Endodermal cell (in vitro differentiated cells): ENCODE data around the gene ZSWIM6. TPM values are rescaled to one million over a fixed set of nuclear protein-coding genes. Genes with fewer than 3 reads are reported as not detected.
"Not testable (repeated sequence)": the region's sequence is repeated elsewhere in the genome, so short reads cannot be mapped to it uniquely, and the experiment has no call there.

Experiments
- DNase-seq: peaks from one replicate; pipeline ENCODE4 v3.0.0-alpha.2; 2017
- H3K27ac ChIP-seq: 2 replicates; pipeline ENCODE4 v1.5.1; 2013; ENCODE audit warnings: mild to moderate bottlenecking, low read depth, low read length, moderate library complexity
- H3K27me3 ChIP-seq: 2 replicates; pipeline ENCODE4 v1.6.1; 2013; ENCODE audit warnings: mild to moderate bottlenecking, low read length, moderate library complexity; ENCODE audit not compliant: insufficient read depth, control insufficient read depth, poor library complexity, severe bottlenecking
- H3K36me3 ChIP-seq: 2 replicates; pipeline ENCODE4 v1.7.0; 2013; ENCODE audit warnings: mild to moderate bottlenecking, low read length, moderate library complexity; ENCODE audit not compliant: control insufficient read depth, insufficient read depth
- H3K4me1 ChIP-seq: one replicate; pipeline ENCODE4 v1.7.0; 2013; ENCODE audit warnings: low read length; ENCODE audit not compliant: control insufficient read depth, insufficient read depth
- H3K4me3 ChIP-seq: 2 replicates; pipeline ENCODE4 v1.5.1; 2013; ENCODE audit warnings: mild to moderate bottlenecking, low read length, moderate library complexity
- H3K9ac ChIP-seq: 2 replicates; pipeline ENCODE4 v1.6.1; 2013; ENCODE audit warnings: mild to moderate bottlenecking, low read length, moderate library complexity; ENCODE audit not compliant: poor library complexity, severe bottlenecking; ENCODE audit errors: extremely low read depth
- H3K9me3 ChIP-seq: 2 replicates; pipeline ENCODE4 v1.6.1; 2013; ENCODE audit warnings: mild to moderate bottlenecking, low read length, moderate library complexity; ENCODE audit not compliant: control insufficient read depth
- H3K27ac Mint-ChIP-seq: 2 replicates; pipeline ENCODE4 v1.8.0; 2020; ENCODE audit warnings: mixed read lengths
- H3K27me3 Mint-ChIP-seq: 2 replicates; pipeline ENCODE4 v1.8.0; 2021; ENCODE audit warnings: mild to moderate bottlenecking, mixed read lengths; ENCODE audit not compliant: insufficient read depth
- H3K36me3 Mint-ChIP-seq: 2 replicates; pipeline ENCODE4 v1.8.0; 2020; ENCODE audit warnings: low read depth, mixed read lengths
- H3K4me1 Mint-ChIP-seq: 2 replicates; pipeline ENCODE4 v1.8.0; 2020; ENCODE audit warnings: mixed read lengths
- H3K4me3 Mint-ChIP-seq: 2 replicates; pipeline ENCODE4 v1.8.0; 2020; ENCODE audit warnings: mild to moderate bottlenecking, moderate library complexity, mixed read lengths
- H3K9me3 Mint-ChIP-seq: 2 replicates; pipeline ENCODE4 v1.8.0; 2020; ENCODE audit warnings: mild to moderate bottlenecking, mixed read lengths
- WGBS, 2 experiments: methylation state at CpG; one replicate each; pipeline versions ENCODE4 v1.1.5 to v1.1.7; 2013; ENCODE audit warnings: missing lambda C conversion rate in 2 of 2, mixed read lengths in 1 of 2; ENCODE audit not compliant: insufficient coverage in 1 of 2, insufficient read length in 1 of 2; 5-methylcytosine and 5-hydroxymethylcytosine counted together
- total RNA-seq, 2 donors: library from RNA; stranded (reverse); fragmentation: NEBNext Ultra II Directional in 1 of 2; extraction: Animal tissue kit (Norgen Biotek cat#: 25700) in 1 of 2; gene quantifications; 2 replicates in 1 of 2; 3 replicates in 1 of 2; pipeline ENCODE4 v1.2.1, GENCODE V29; 2021
- TF ChIP-seq, protein P1 (sequence below): fragments of 200-600 bp; sonication (generic); conservative IDR thresholded peaks from 2 replicates; pipeline ENCODE4 v1.5.0; 2021; ENCODE audit warnings: antibody characterized with exemption, mild to moderate bottlenecking

The ZSWIM6 gene
- total RNA-seq, 2 donors from 2014 or later: 18.1 to 18.8 TPM

DNA sequence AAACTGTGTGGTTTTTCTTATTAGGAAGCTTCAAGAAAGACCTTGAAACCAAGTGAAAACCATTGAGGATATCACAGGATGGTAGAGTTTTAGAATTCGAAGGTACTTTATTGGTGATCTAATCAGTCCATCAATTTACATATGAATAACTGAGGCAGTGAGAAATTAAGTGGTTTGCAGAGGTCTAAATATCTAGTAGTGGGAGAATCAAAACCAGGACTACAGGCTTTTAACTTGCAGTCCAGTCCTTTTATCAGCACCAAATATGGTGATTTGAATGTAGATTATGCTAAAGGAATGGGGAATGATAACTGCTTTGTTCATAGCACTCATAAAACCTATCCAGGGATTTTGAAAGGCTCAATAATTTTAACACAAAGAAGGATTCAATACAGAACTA lies 85.8 kb downstream of the ZSWIM6 start:
- H3K4me3 Mint-ChIP-seq: no peak overlapping the region
- peaks cover 29% of the 10 kb centered on the region for H3K4me1 Mint-ChIP-seq
- H3K9me3 ChIP-seq: peaks cover 6% of the 10 kb centered on the region
- WGBS, 2 experiments: 80 to 100% methylated on average over 1 of the region's 1 CpG
- H3K9me3 Mint-ChIP-seq: peaks cover 7% of the 10 kb centered on the region
- no peak overlapping the region for H3K9ac ChIP-seq
- no peak overlapping the region for H3K27ac Mint-ChIP-seq
- peaks cover 6% of the 10 kb centered on the region for H3K36me3 Mint-ChIP-seq
- DNase-seq: no peak
- H3K36me3 ChIP-seq: no peaks in the 10 kb centered on the region
- no peaks in the 10 kb centered on the region for H3K27me3 Mint-ChIP-seq
- H3K27ac ChIP-seq: no peak overlapping the region
- peaks cover 7% of the 10 kb centered on the region for H3K4me1 ChIP-seq
- H3K27me3 ChIP-seq: peaks cover 16% of the 10 kb centered on the region
- TF ChIP-seq, protein P1, sequence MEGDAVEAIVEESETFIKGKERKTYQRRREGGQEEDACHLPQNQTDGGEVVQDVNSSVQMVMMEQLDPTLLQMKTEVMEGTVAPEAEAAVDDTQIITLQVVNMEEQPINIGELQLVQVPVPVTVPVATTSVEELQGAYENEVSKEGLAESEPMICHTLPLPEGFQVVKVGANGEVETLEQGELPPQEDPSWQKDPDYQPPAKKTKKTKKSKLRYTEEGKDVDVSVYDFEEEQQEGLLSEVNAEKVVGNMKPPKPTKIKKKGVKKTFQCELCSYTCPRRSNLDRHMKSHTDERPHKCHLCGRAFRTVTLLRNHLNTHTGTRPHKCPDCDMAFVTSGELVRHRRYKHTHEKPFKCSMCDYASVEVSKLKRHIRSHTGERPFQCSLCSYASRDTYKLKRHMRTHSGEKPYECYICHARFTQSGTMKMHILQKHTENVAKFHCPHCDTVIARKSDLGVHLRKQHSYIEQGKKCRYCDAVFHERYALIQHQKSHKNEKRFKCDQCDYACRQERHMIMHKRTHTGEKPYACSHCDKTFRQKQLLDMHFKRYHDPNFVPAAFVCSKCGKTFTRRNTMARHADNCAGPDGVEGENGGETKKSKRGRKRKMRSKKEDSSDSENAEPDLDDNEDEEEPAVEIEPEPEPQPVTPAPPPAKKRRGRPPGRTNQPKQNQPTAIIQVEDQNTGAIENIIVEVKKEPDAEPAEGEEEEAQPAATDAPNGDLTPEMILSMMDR: no peak
- H3K4me3 ChIP-seq: no peak overlapping the region

DNA sequence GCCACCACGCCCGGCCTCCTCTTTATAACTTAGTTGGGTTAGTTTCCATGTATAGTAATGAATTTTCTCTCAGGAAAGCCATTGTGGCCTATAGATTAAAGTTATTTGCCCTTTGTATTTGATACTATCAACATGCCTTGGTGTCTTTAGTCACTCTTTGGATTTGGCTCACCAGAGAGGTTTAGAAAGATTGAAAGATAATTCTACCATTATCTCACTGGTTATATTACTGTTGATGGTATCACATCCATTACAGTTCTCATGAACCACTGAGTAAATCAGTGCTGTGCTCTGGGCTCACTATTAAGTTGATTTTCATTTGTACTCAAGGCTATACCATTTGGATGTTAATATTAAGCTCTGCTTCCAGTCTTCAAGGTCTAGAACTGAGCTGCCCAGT lies 87.0 kb downstream of the ZSWIM6 start:
- peaks cover 7% of the 10 kb centered on the region for H3K9me3 Mint-ChIP-seq
- TF ChIP-seq, protein P1: no peak
- 90% methylated on average over 2 of the region's 2 CpGs; no CpG with 5 or more reads in 1 of the 2 experiments for WGBS, 2 experiments
- Histone ChIP-seq H3K27ac (no peak overlapping the region), H3K4me1 (peaks cover 7% of the 10 kb centered on the region), H3K27me3 (peaks cover 12% of the 10 kb centered on the region), H3K4me3 (no peak overlapping the region), H3K9ac (no peak overlapping the region), H3K36me3 (no peaks in the 10 kb centered on the region), H3K9me3 (peaks cover 6% of the 10 kb centered on the region)
- H3K4me1 Mint-ChIP-seq: peaks cover 25% of the 10 kb centered on the region
- no peak overlapping the region for H3K27ac Mint-ChIP-seq
- H3K4me3 Mint-ChIP-seq: no peak overlapping the region
- DNase-seq: no peak
- H3K27me3 Mint-ChIP-seq: no peaks in the 10 kb centered on the region
- H3K36me3 Mint-ChIP-seq: peaks cover 6% of the 10 kb centered on the region

DNA sequence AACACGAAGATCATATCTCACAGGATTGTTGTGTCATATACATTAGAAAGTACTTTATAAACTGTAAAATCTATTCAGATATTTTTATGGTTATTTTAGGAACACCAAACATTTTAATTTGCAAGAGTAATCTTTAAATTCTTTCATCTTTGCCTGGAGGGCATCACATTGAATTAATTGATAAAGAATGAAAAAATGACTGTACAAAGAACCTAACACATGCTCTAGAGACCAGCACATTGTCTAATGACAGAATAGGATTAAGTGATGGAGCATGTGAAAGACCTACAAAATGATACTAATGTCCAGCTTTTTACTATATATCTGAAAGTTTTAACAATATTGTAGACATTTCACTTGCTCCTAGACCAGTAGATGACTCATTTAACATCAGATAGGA lies 88.0 kb downstream of the ZSWIM6 start:
- Histone ChIP-seq H3K27me3 (peaks cover 6% of the 10 kb centered on the region), H3K4me1 (peaks cover 4% of the 10 kb centered on the region)
- no peaks in the 10 kb centered on the region for H3K27me3 Mint-ChIP-seq

DNA sequence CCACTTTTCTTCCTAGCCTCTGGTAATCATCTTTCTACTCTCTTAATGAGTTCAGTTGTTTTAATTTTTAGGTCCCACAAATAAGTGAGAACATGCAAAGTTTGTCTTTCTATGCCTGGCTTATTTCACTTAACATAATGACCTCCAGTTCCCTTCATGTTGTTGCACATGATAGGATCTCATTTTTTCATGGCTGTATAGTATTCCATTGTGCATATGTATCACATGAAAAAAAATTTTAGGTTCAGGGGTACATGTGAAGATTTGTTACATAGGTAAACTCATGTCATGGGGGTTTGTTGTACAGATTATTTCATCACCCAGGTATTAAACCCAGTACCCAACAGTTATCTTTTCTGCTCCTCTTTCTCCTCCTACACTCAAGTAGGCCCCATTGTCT lies 89.2 kb downstream of the ZSWIM6 start:
- not testable (repeated sequence) for H3K4me3 ChIP-seq, H3K27ac ChIP-seq, H3K27ac Mint-ChIP-seq, H3K4me1 ChIP-seq, H3K36me3 ChIP-seq, H3K4me3 Mint-ChIP-seq, DNase-seq, H3K9me3 Mint-ChIP-seq, H3K9ac ChIP-seq, H3K9me3 ChIP-seq, H3K36me3 Mint-ChIP-seq, H3K27me3 ChIP-seq, H3K27me3 Mint-ChIP-seq
- peaks cover 11% of the 10 kb centered on the region for H3K4me1 Mint-ChIP-seq

More for the DNA sequence above, 88.0 kb downstream of the ZSWIM6 start:
- Mint-ChIP-seq H3K27ac (no peak overlapping the region), H3K9me3 (peaks cover 7% of the 10 kb centered on the region), H3K4me3 (no peak overlapping the region), H3K4me1 (peaks cover 20% of the 10 kb centered on the region), H3K36me3 (peaks cover 6% of the 10 kb centered on the region)
- TF ChIP-seq, protein P1: no peak
- Histone ChIP-seq H3K27ac (no peak overlapping the region), H3K9me3 (peaks cover 6% of the 10 kb centered on the region), H3K4me3 (no peak overlapping the region), H3K36me3 (no peaks in the 10 kb centered on the region), H3K9ac (no peak overlapping the region)
- DNase-seq: no peak
- WGBS, 2 experiments: 80% methylated on average over 1 of the region's 1 CpG; no CpG with 5 or more reads in 1 of the 2 experiments
